Neural progenitor cell (in vitro differentiated cells): ENCODE data around the gene VPS72.

Experiments
- CTCF ChIP-seq: fragments of 200-600 bp; sonication (generic); IDR thresholded peaks from 2 replicates; pipeline ENCODE4 v1.5.1; 2017; ENCODE audit warnings: antibody characterized with exemption, mild to moderate bottlenecking
- EZH2 ChIP-seq: fragments of 200-600 bp; sonication (generic); IDR thresholded peaks from 2 replicates; pipeline ENCODE4 v1.6.1; 2017; ENCODE audit warnings: antibody characterized with exemption, mild to moderate bottlenecking, moderate library complexity

GRCh38 chr1:151175041-151175741 is 14.8 kb downstream of the VPS72 start:
- TF ChIP-seq CTCF (no peak), EZH2 (no peak)
